K562 (cell line): ENCODE data around the gene SCP2. TPM values are rescaled to one million over a fixed set of nuclear protein-coding genes. Genes with fewer than 3 reads are reported as not detected.

Source experiments
- CC2D1A ChIP-seq: fragments of 450-650 bp; IDR thresholded peaks from 2 replicates; pipeline ENCODE4 v1.6.1; 2017; ENCODE audit warnings: mild to moderate bottlenecking
- HMGN3 ChIP-seq: IDR thresholded peaks from 2 replicates; pipeline ENCODE4 v1.6.1; 2011; ENCODE audit warnings: borderline replicate concordance, low read depth, mild to moderate bottlenecking, mixed read lengths, low read length; ENCODE audit not compliant: insufficient read length; ENCODE audit errors: extremely low read depth
- MITF ChIP-seq: IDR thresholded peaks from 2 replicates; pipeline ENCODE4 v1.6.1; 2014; ENCODE audit warnings: antibody characterized with exemption
- ZBTB17 ChIP-seq: fragments of 450-650 bp; formaldehyde crosslinking; IDR thresholded peaks from 2 replicates; pipeline ENCODE4 v1.4.0; 2020; ENCODE audit warnings: mild to moderate bottlenecking
- ZNF277 ChIP-seq: fragments of 250-450 bp; sonication (Bioruptor Pico); IDR thresholded peaks from 2 replicates; pipeline ENCODE4 v1.8.0; 2022; ENCODE audit warnings: inconsistent platforms, mild to moderate bottlenecking, moderate library complexity, borderline replicate concordance
- polyA plus RNA-seq, 8 experiments: library from polyadenylated mRNA; depleted of rRNA in 4 of 8; stranded (reverse) in 5 of 8; unstranded in 3 of 8; fragments of >200 nt; fragmentation: Nextera tagmentation in 2 of 8; fragmentation: Illumina TruSeq in 1 of 8; extraction: Ambion mirVana in 2 of 8; extraction: Trizol in 1 of 8; gene quantifications; 2 replicates each; pipeline versions ENCODE4 v1.2.1 to v1.2.3, GENCODE V29; 2011 to 2014; ENCODE audit warnings: inconsistent platforms in 1 of 8, missing spikeins in 1 of 8
- total RNA-seq, 7 experiments: library from RNA; depleted of rRNA in 6 of 7; stranded (reverse); fragments of >200 nt in 6 of 7; fragmentation: Illumina TruSeq in 2 of 7; extraction: Trizol in 2 of 7; gene quantifications; 2 replicates each; pipeline versions ENCODE4 v1.2.1 to v1.2.3, GENCODE V29; 2011 to 2021; ENCODE audit warnings: low replicate concordance in 1 of 7
- TF ChIP-seq, protein P1 (sequence below): fragments of 250-450 bp; sonication (Bioruptor Pico); IDR thresholded peaks from 2 replicates; pipeline ENCODE4 v1.5.0; 2020; ENCODE audit warnings: mild to moderate bottlenecking, borderline replicate concordance

Gene SCP2
- total and polyA plus RNA-seq, 9 of the 15 experiments (the other 6 are each of a cell fraction or from before 2014, with no cell fraction given): 63.8 to 258 (median 106) TPM

- TF ChIP-seq, protein P1, sequence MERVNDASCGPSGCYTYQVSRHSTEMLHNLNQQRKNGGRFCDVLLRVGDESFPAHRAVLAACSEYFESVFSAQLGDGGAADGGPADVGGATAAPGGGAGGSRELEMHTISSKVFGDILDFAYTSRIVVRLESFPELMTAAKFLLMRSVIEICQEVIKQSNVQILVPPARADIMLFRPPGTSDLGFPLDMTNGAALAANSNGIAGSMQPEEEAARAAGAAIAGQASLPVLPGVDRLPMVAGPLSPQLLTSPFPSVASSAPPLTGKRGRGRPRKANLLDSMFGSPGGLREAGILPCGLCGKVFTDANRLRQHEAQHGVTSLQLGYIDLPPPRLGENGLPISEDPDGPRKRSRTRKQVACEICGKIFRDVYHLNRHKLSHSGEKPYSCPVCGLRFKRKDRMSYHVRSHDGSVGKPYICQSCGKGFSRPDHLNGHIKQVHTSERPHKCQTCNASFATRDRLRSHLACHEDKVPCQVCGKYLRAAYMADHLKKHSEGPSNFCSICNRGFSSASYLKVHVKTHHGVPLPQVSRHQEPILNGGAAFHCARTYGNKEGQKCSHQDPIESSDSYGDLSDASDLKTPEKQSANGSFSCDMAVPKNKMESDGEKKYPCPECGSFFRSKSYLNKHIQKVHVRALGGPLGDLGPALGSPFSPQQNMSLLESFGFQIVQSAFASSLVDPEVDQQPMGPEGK: no peak
- TF ChIP-seq CC2D1A (no peak), ZBTB17 (CRISPR knock-in tag) (no peak), ZNF277 (CRISPR knock-in tag) (no peak), MITF (no peak), HMGN3 (no peak)
- TF ChIP-seq, all 486 proteins: peak for 0
Observed at GRCh38 chr1:53079251-53079650, 152.2 kb downstream of the SCP2 start (continued).
